Urinary bladder (tissue), 4 donors: ENCODE results near the gene C1QTNF12. TPM values are rescaled to one million over a fixed set of nuclear protein-coding genes. Genes with fewer than 3 reads are reported as not detected.
A peak's percentile ranks its signal among the peaks of the same experiment; 100 is the strongest.

Source experiments
- DNase-seq: peaks from one replicate; pipeline ENCODE4 v3.0.0-alpha.2; 2015; ENCODE audit errors: extremely low spot score
- H3K27ac ChIP-seq: one replicate; pipeline ENCODE4 v1.5.1; 2013; ENCODE audit warnings: low read depth, mild to moderate bottlenecking, moderate library complexity
- H3K36me3 ChIP-seq: one replicate; pipeline ENCODE4 v1.6.1; 2013; ENCODE audit warnings: mild to moderate bottlenecking, moderate library complexity; ENCODE audit not compliant: insufficient read depth
- H3K4me1 ChIP-seq: one replicate; pipeline ENCODE4 v1.6.1; 2013; ENCODE audit warnings: mild to moderate bottlenecking, moderate library complexity; ENCODE audit not compliant: insufficient read depth
- H3K4me3 ChIP-seq: one replicate; pipeline ENCODE4 v1.5.1; 2013; ENCODE audit warnings: low read depth, low read length
- WGBS: extraction: QIAGEN DNeasy Blood & Tissue Kit; methylation state at CpG from one replicate; pipeline ENCODE4 v1.1.7; 2013; 5-methylcytosine and 5-hydroxymethylcytosine counted together
- polyA plus RNA-seq: library from polyadenylated mRNA; stranded (reverse); fragments of 200-250 nt; gene quantifications from one replicate; pipeline ENCODE4 v1.2.3, GENCODE V29; 2013
- total RNA-seq: library from RNA; depleted of rRNA; stranded (reverse); fragments of >200 nt; gene quantifications from one replicate; pipeline ENCODE4 v1.2.3, GENCODE V29; 2014
- donor health status: healthy with polysubstance abuse.
- donor health status: healthy.

The C1QTNF12 gene
- total and polyA plus RNA-seq, 2 donors: 0.53 to 0.99 TPM

GRCh38 chr1:1274299-1274930 lies 27.9 kb upstream of the C1QTNF12 start:
- Histone ChIP-seq H3K4me1 (peaks cover 4% of the 10 kb centered on the region), H3K27ac (no peak overlapping the region)

GRCh38 chr1:1273512-1274298 lies 27.2 kb upstream of the C1QTNF12 start, which contains the start of gene UBE2J2:
Gene UBE2J2, minus strand, starts transcription at chr1:1273854. Its CDS starts 5,862 bp downstream, at chr1:1267992.
- Histone ChIP-seq H3K4me1 (peaks cover 4% of the 10 kb centered on the region), H3K4me3 (peak within 1 kb of the TSS; percentile 99), H3K36me3 (no peaks in the 10 kb centered on the region), H3K27ac (peak within 1 kb of the TSS; percentile 57)
- DNase-seq: peak; percentile 67
- WGBS: under 1% methylated on average over 105 of the region's 105 CpGs

More at GRCh38 chr1:1274299-1274930, 27.9 kb upstream of the C1QTNF12 start:
- Histone ChIP-seq H3K4me3 (peak overlapping the region; percentile 99), H3K36me3 (no peaks in the 10 kb centered on the region)
- no peak for DNase-seq
- WGBS: 18% methylated on average over 31 of the region's 31 CpGs

GRCh38 chr1:1273209-1273511 lies 26.6 kb upstream of the C1QTNF12 start:
- DNase-seq: no peak
- peaks cover 4% of the 10 kb centered on the region for H3K4me1 ChIP-seq
- under 1% methylated on average over 31 of the region's 31 CpGs for WGBS

GRCh38 chr1:1272341-1273208 lies 26.1 kb upstream of the C1QTNF12 start:
- peak overlapping the region; percentile 99 for H3K4me3 ChIP-seq
- WGBS: 40% methylated on average over 43 of the region's 43 CpGs
- peaks cover 4% of the 10 kb centered on the region for H3K4me1 ChIP-seq
- no peak overlapping the region for H3K27ac ChIP-seq
- no peak for DNase-seq
- no peaks in the 10 kb centered on the region for H3K36me3 ChIP-seq

More at GRCh38 chr1:1273209-1273511, 26.6 kb upstream of the C1QTNF12 start:
- Histone ChIP-seq H3K4me3 (peak overlapping the region; percentile 99), H3K36me3 (no peaks in the 10 kb centered on the region), H3K27ac (peak overlapping the region; percentile 57)

GRCh38 chr1:1270813-1271212 lies 24.3 kb upstream of the C1QTNF12 start:
- no peak overlapping the region for H3K4me3 ChIP-seq
- WGBS: 68% methylated on average over 7 of the region's 7 CpGs
- H3K36me3 ChIP-seq: no peaks in the 10 kb centered on the region
- H3K4me1 ChIP-seq: peaks cover 4% of the 10 kb centered on the region
- no peak overlapping the region for H3K27ac ChIP-seq
- no peak for DNase-seq

GRCh38 chr1:1268284-1268682 lies 21.8 kb upstream of the C1QTNF12 start:
- no peaks in the 10 kb centered on the region for H3K36me3 ChIP-seq
- no peak overlapping the region for H3K27ac ChIP-seq
- no peak for DNase-seq
- peaks cover 4% of the 10 kb centered on the region for H3K4me1 ChIP-seq
- WGBS: 96% methylated on average over 13 of the region's 13 CpGs
- H3K4me3 ChIP-seq: no peak overlapping the region

GRCh38 chr1:1267488-1268283 lies 21.2 kb upstream of the C1QTNF12 start:
- no peaks in the 10 kb centered on the region for H3K36me3 ChIP-seq
- no peak overlapping the region for H3K27ac ChIP-seq
- no peak for DNase-seq
- H3K4me1 ChIP-seq: peaks cover 4% of the 10 kb centered on the region
- 93% methylated on average over 39 of the region's 39 CpGs for WGBS
- H3K4me3 ChIP-seq: no peak overlapping the region

GRCh38 chr1:1264868-1265272 lies 18.3 kb upstream of the C1QTNF12 start:
- H3K4me3 ChIP-seq: no peak overlapping the region
- H3K27ac ChIP-seq: no peak overlapping the region
- H3K4me1 ChIP-seq: no peaks in the 10 kb centered on the region
- DNase-seq: no peak
- 75% methylated on average over 10 of the region's 10 CpGs for WGBS
- H3K36me3 ChIP-seq: peaks cover 2% of the 10 kb centered on the region

GRCh38 chr1:1264026-1264425 lies 17.5 kb upstream of the C1QTNF12 start:
- H3K4me3 ChIP-seq: no peak overlapping the region
- whole genome bisulfite sequencing: 85% methylated on average over 9 of the region's 9 CpGs
- no peak overlapping the region for H3K27ac ChIP-seq
- DNase-seq: no peak
- peaks cover 2% of the 10 kb centered on the region for H3K36me3 ChIP-seq
- H3K4me1 ChIP-seq: no peaks in the 10 kb centered on the region

- Histone ChIP-seq H3K36me3 (peaks cover 2% of the 10 kb centered on the region), H3K4me3 (no peak overlapping the region), H3K27ac (no peak overlapping the region), H3K4me1 (no peaks in the 10 kb centered on the region)
- no peak for DNase-seq
- WGBS: 91% methylated on average over 8 of the region's 8 CpGs
These were observed 16.2 kb upstream of the C1QTNF12 start for GRCh38 chr1:1262758-1263157.

- H3K36me3 ChIP-seq: peaks cover 2% of the 10 kb centered on the region
These were observed 15.5 kb upstream of the C1QTNF12 start for GRCh38 chr1:1262071-1262470.

GRCh38 chr1:1260843-1261560 lies 14.5 kb upstream of the C1QTNF12 start:
- Histone ChIP-seq H3K4me3 (no peak overlapping the region), H3K36me3 (peaks cover 2% of the 10 kb centered on the region), H3K4me1 (no peaks in the 10 kb centered on the region), H3K27ac (no peak overlapping the region)
- WGBS: 77% methylated on average over 16 of the region's 16 CpGs
- no peak for DNase-seq

More at GRCh38 chr1:1262071-1262470, 15.5 kb upstream of the C1QTNF12 start:
- WGBS: 97% methylated on average over 17 of the region's 17 CpGs
- Histone ChIP-seq H3K4me1 (no peaks in the 10 kb centered on the region), H3K27ac (no peak overlapping the region), H3K4me3 (no peak overlapping the region)
- DNase-seq: no peak
